Measurements from ENCODE around the gene JARID2. TPM values are rescaled to one million over a fixed set of nuclear protein-coding genes. Genes with fewer than 3 reads are reported as not detected.

JARID2 gene
- total and polyA plus RNA-seq, 10 of the 15 experiments (the other 5 are each of a cell fraction or from before 2014, with no cell fraction given), result 4.2 to 21.6 (median 11.7) TPM

DNA sequence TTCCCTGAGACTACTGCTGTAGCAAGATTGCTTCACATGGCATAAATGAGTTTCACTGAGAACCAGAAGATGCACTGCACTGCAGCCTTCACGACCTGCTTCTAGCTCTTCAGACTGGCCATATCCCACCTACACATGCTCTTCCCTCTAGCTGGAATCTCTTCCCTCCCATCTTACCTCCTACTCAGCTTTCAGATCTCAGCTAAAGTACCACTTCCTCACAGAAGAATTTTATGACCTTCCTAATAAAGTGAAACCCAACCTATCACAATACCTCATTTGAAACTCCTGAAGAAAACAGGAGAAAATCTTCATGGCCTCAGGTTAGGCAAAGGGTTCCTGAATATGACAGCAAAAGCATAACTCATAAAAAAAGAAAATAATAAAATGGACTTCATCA, 317.1 kb downstream of the JARID2 start:
- ChIA-PET CTCF (interaction anchor here (0.7 to 0.8 kb wide), 2 partner anchors 56 to 620 kb away, joined by 3 read pairs; no protein-coding TSS in a partner anchor), RAD21 (ENCODE audit: unreplicated experiment) (interaction anchor here (1.3 kb wide), 1 partner anchor 60 kb away, joined by 3 read pairs; no protein-coding TSS in a partner anchor), SMC1A (ENCODE audit: uncharacterized antibody, unreplicated experiment) (interaction anchor here (0.6 to 1.0 kb wide), 3 partner anchors 12 to 411 kb away, joined by 3 to 4 read pairs (median 3); no protein-coding TSS in a partner anchor), POLR2A (no interaction called here)
- no peak overlapping the region for H3K9ac ChIP-seq (ENCODE audit: control insufficient read depth, insufficient read depth, low read length)
- BruUV-seq (replicated peaks), result no TSS peak
- TF ChIP-seq CREB1 (IDR thresholded peaks at IDR 0.05; ENCODE audit: low read depth) (no peak), LARP7 (IDR thresholded peaks at IDR 0.05) (no peak)
- no peaks in the 10 kb centered on the region for H3K79me2 ChIP-seq (ENCODE audit: control insufficient read depth, insufficient read depth, low read length)
- no peak overlapping the region for H3K4me3 ChIP-seq
- H3K27ac ChIP-seq (ENCODE audit: control insufficient read depth, insufficient read depth), result no peak overlapping the region
- ATAC-seq, result no peak
- no peak overlapping the region for H3K4me2 ChIP-seq (ENCODE audit: control insufficient read depth, insufficient read depth)
- H3K9me3 ChIP-seq (replicated peaks; ENCODE audit: control insufficient read depth, insufficient read depth, low read length), result no peaks in the 10 kb centered on the region
- no peak for DNase-seq (ENCODE audit: low read depth, low spot score)
- intact Hi-C loops (cut with micrococcal nuclease; ENCODE audit: unreplicated experiment), result no loop called here
- no peaks in the 10 kb centered on the region for H3K4me1 ChIP-seq (ENCODE audit: control insufficient read depth, insufficient read depth, low read length)
- H4K20me1 ChIP-seq (ENCODE audit: control insufficient read depth, insufficient read depth), result no peaks in the 10 kb centered on the region
- no peak for FAIRE-seq
- H3K36me3 ChIP-seq (ENCODE audit: control insufficient read depth in 2 of 2, insufficient read depth in 2 of 2, low read length in 1 of 2), result no peaks in the 10 kb centered on the region; a peak in 1 of 4 replicates
- no peak overlapping the region for H2AFZ ChIP-seq (ENCODE audit: control insufficient read depth, low read depth, low read length)
- H3K27me3 ChIP-seq (replicated peaks in 1 of 2; ENCODE audit: control insufficient read depth in 2 of 2, insufficient read depth in 2 of 2, low read length in 1 of 2), result no peaks in the 10 kb centered on the region
- in situ Hi-C loops (cut with MboI), result no loop called here
- WGBS (ENCODE audit: insufficient coverage, insufficient replicate concordance, low lambda C conversion rate, missing lambda C conversion rate), result 95% methylated on average over 1 of the region's 1 CpG

DNA sequence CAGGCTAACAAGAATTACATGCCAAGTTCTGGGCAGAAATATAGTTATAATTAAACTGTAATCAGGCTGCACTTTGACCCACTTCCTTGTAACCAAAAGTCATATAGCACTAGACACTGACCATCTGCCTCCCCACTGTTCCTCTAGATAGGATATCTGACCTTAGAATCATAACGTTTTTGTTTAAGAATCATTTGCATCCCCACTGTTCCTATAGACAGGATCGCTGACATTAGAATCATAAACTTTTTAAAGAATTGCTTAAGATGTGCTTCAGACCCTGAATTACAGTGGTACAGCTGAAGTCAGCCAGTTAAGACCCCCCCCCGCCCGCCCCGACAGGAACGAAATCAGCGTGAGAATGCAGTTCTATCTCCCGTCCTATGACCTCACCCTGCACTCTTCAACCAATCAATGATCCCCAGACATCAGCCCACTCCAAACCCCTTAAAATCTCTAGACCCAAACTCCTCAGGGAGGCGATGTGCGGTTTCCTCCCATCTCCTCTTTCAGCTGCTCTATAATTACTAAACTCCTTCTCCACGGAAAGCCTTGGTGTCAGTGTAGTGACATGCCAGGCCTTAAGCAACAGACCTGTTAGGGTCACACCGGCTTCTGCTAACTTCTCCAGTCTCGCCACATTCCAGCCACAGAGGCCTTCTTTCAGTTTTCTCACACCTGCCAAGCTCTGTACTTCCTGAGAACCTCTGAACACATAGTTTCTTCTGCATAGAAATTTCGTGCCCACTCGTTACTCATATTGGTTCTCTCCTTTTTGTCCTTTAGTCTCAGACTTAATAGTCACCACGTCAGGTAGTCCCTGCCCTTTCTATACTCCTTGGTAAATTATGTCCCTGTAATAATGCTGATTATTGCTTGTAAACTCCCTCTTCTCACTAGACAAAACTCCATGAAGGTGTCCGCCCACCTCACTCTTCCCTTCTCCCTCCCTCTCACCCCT, 323.4 kb downstream of the JARID2 start:
- RAD21 ChIA-PET (ENCODE audit: unreplicated experiment), result no interaction called here
- Histone ChIP-seq H3K9ac (ENCODE audit: control insufficient read depth, insufficient read depth, low read length) (no peak overlapping the region), H2AFZ (ENCODE audit: control insufficient read depth, low read depth, low read length) (no peak overlapping the region), H3K27me3 (replicated peaks in 1 of 2; ENCODE audit: control insufficient read depth in 2 of 2, insufficient read depth in 2 of 2, low read length in 1 of 2) (no peaks in the 10 kb centered on the region), H3K36me3 (ENCODE audit: control insufficient read depth in 2 of 2, insufficient read depth in 2 of 2, low read length in 1 of 2) (no peaks in the 10 kb centered on the region; a peak in 1 of 4 replicates), H3K79me2 (ENCODE audit: control insufficient read depth, insufficient read depth, low read length) (no peaks in the 10 kb centered on the region), H3K4me2 (ENCODE audit: control insufficient read depth, insufficient read depth) (no peak overlapping the region), H3K27ac (ENCODE audit: control insufficient read depth, insufficient read depth) (no peak overlapping the region), H3K9me3 (replicated peaks; ENCODE audit: control insufficient read depth, insufficient read depth, low read length) (no peaks in the 10 kb centered on the region; the same call in 2 of the 3 replicates), H3K4me1 (ENCODE audit: control insufficient read depth, insufficient read depth, low read length) (no peaks in the 10 kb centered on the region), H3K4me3 (no peak overlapping the region), H4K20me1 (ENCODE audit: control insufficient read depth, insufficient read depth) (no peaks in the 10 kb centered on the region)
- CTCF ChIA-PET, result interaction anchor here (1.4 kb wide), 1 partner anchor 636 kb away, joined by 4 read pairs; no protein-coding TSS in a partner anchor
- in situ Hi-C loops (cut with MboI), result no loop called here
- DNase-seq (ENCODE audit: low read depth, low spot score) (no peak), FAIRE-seq (no peak), ATAC-seq (no peak)
- WGBS (ENCODE audit: insufficient coverage, insufficient replicate concordance, low lambda C conversion rate, missing lambda C conversion rate), result 76% methylated on average over 17 of the region's 17 CpGs
- TSS peak; percentile 22 for BruUV-seq (replicated peaks)
- intact Hi-C loops (cut with micrococcal nuclease; ENCODE audit: unreplicated experiment), result no loop called here
- POLR2A ChIA-PET, result interaction anchor here (1.3 kb wide), 1 partner anchor 13 kb away, joined by 3 read pairs; no protein-coding TSS in a partner anchor
- SMC1A ChIA-PET (ENCODE audit: uncharacterized antibody, unreplicated experiment), result interaction anchor here (0.6 to 3.2 kb wide), 4 partner anchors 11 to 112 kb away, joined by 3 to 9 read pairs (median 3); no protein-coding TSS in a partner anchor
- TF ChIP-seq EP300 (IDR thresholded peaks at IDR 0.05; ENCODE audit: borderline replicate concordance in 1 of 2, control insufficient read depth in 1 of 2, low read depth in 2 of 2, low read length in 2 of 2) (no peak), IKZF2 (IDR thresholded peaks at IDR 0.05) (no peak), ZZZ3 (IDR thresholded peaks at IDR 0.05; ENCODE audit: control insufficient read depth, insufficient read length, low read depth) (no peak), NFYA (IDR thresholded peaks at IDR 0.05; ENCODE audit: borderline replicate concordance, low read depth, low read length) (no peak), KAT2A (conservative IDR thresholded peaks at IDR 0.05; ENCODE audit: control insufficient read depth, low read depth, low read length) (no peak), BHLHE40 (IDR thresholded peaks at IDR 0.05; ENCODE audit: borderline replicate concordance in 1 of 2, low read depth in 2 of 2, low read length in 1 of 2) (no peak)
- TF ChIP-seq, protein P1, sequence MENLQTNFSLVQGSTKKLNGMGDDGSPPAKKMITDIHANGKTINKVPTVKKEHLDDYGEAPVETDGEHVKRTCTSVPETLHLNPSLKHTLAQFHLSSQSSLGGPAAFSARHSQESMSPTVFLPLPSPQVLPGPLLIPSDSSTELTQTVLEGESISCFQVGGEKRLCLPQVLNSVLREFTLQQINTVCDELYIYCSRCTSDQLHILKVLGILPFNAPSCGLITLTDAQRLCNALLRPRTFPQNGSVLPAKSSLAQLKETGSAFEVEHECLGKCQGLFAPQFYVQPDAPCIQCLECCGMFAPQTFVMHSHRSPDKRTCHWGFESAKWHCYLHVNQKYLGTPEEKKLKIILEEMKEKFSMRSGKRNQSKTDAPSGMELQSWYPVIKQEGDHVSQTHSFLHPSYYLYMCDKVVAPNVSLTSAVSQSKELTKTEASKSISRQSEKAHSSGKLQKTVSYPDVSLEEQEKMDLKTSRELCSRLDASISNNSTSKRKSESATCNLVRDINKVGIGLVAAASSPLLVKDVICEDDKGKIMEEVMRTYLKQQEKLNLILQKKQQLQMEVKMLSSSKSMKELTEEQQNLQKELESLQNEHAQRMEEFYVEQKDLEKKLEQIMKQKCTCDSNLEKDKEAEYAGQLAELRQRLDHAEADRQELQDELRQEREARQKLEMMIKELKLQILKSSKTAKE (IDR thresholded peaks at IDR 0.05; ENCODE audit: low read depth, poor library complexity, severe bottlenecking), result no peak
- TF ChIP-seq, protein P2, sequence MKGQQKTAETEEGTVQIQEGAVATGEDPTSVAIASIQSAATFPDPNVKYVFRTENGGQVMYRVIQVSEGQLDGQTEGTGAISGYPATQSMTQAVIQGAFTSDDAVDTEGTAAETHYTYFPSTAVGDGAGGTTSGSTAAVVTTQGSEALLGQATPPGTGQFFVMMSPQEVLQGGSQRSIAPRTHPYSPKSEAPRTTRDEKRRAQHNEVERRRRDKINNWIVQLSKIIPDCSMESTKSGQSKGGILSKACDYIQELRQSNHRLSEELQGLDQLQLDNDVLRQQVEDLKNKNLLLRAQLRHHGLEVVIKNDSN (IDR thresholded peaks at IDR 0.05; ENCODE audit: borderline replicate concordance, extremely low read length, insufficient read depth, low read depth, low read length), result no peak
